ENCODE data around the gene GRAMD2B.

Gene GRAMD2B

GRCh38 chr5:126450907-126451306 is 27.7 kb downstream of the GRAMD2B start:
- DNase-seq: no peak

- DNase-seq: no peak
Measured at GRCh38 chr5:126452477-126452876, 29.3 kb downstream of the GRAMD2B start.

- no peak for DNase-seq
Measured at GRCh38 chr5:126454081-126454480, 30.9 kb downstream of the GRAMD2B start.

GRCh38 chr5:126454535-126454934 is 31.3 kb downstream of the GRAMD2B start:
- DNase-seq: no peak

GRCh38 chr5:126455264-126455663 is 32.1 kb downstream of the GRAMD2B start:
- no peak for DNase-seq

- peak; percentile 12 for DNase-seq
Measured at GRCh38 chr5:126455728-126456127, 32.5 kb downstream of the GRAMD2B start.

GRCh38 chr5:126456217-126456820 is 33.1 kb downstream of the GRAMD2B start:
- DNase-seq: no peak

GRCh38 chr5:126460459-126460858 is 37.2 kb downstream of the GRAMD2B start:
- DNase-seq: no peak

- no peak for DNase-seq
Measured at GRCh38 chr5:126460977-126461376, 37.8 kb downstream of the GRAMD2B start.

- DNase-seq: no peak
Measured at GRCh38 chr5:126461838-126462237, 38.6 kb downstream of the GRAMD2B start.

- peak; percentile 26 for DNase-seq
Measured at GRCh38 chr5:126462239-126463014, 39.2 kb downstream of the GRAMD2B start.

GRCh38 chr5:126464016-126464415 is 40.8 kb downstream of the GRAMD2B start:
- no peak for DNase-seq

- DNase-seq: no peak
Measured at GRCh38 chr5:126464959-126465358, 41.8 kb downstream of the GRAMD2B start.

GRCh38 chr5:126468091-126468490 is 44.9 kb downstream of the GRAMD2B start:
- DNase-seq: no peak

GRCh38 chr5:126469536-126470316 is 46.5 kb downstream of the GRAMD2B start:
- no peak for DNase-seq

- DNase-seq: peak; percentile 25
Measured at GRCh38 chr5:126470529-126470928, 47.3 kb downstream of the GRAMD2B start.

- DNase-seq: no peak
Measured at GRCh38 chr5:126471247-126471646, 48.0 kb downstream of the GRAMD2B start.

- peak; percentile 75 for DNase-seq
Measured at GRCh38 chr5:126471875-126472537, 48.8 kb downstream of the GRAMD2B start.

GRCh38 chr5:126472538-126472889 is 49.3 kb downstream of the GRAMD2B start:
- no peak for DNase-seq

GRCh38 chr5:126477294-126478117 is 54.3 kb downstream of the GRAMD2B start:
- peak; percentile 60 for DNase-seq

- DNase-seq: no peak
Measured at GRCh38 chr5:126479810-126480209, 56.6 kb downstream of the GRAMD2B start.

GRCh38 chr5:126480824-126481223 is 57.6 kb downstream of the GRAMD2B start:
- no peak for DNase-seq

Data from fibroblast of skin of abdomen (primary cell).